ENCODE results near the gene UBL4A.

The UBL4A gene

GRCh38 chrX:154443992-154444754 is 42.2 kb downstream of the UBL4A start, which contains the start of gene FAM50A:
Gene FAM50A, plus strand, starts transcription at chrX:154444141. Its CDS starts 95 bp downstream, at chrX:154444236.
- Mint-ChIP-seq H3K27me3 (ENCODE audit: low read depth) (no peaks in the 10 kb centered on the region), H3K36me3 (ENCODE audit: low read depth) (peaks cover 12% of the 10 kb centered on the region), H3K27ac (peak within 1 kb of the TSS; percentile 31 to 72 (median 42)), H3K4me1 (no peaks in the 10 kb centered on the region), H3K4me3 (peak within 1 kb of the TSS; percentile 79 to 84 (median 82)), H3K9me3 (peaks cover 13% of the 10 kb centered on the region)
- TF ChIP-seq, protein P1, sequence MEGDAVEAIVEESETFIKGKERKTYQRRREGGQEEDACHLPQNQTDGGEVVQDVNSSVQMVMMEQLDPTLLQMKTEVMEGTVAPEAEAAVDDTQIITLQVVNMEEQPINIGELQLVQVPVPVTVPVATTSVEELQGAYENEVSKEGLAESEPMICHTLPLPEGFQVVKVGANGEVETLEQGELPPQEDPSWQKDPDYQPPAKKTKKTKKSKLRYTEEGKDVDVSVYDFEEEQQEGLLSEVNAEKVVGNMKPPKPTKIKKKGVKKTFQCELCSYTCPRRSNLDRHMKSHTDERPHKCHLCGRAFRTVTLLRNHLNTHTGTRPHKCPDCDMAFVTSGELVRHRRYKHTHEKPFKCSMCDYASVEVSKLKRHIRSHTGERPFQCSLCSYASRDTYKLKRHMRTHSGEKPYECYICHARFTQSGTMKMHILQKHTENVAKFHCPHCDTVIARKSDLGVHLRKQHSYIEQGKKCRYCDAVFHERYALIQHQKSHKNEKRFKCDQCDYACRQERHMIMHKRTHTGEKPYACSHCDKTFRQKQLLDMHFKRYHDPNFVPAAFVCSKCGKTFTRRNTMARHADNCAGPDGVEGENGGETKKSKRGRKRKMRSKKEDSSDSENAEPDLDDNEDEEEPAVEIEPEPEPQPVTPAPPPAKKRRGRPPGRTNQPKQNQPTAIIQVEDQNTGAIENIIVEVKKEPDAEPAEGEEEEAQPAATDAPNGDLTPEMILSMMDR (IDR thresholded peaks at IDR 0.05; ENCODE audit: unreplicated experiment in 3 of 3) = no peak

DNA sequence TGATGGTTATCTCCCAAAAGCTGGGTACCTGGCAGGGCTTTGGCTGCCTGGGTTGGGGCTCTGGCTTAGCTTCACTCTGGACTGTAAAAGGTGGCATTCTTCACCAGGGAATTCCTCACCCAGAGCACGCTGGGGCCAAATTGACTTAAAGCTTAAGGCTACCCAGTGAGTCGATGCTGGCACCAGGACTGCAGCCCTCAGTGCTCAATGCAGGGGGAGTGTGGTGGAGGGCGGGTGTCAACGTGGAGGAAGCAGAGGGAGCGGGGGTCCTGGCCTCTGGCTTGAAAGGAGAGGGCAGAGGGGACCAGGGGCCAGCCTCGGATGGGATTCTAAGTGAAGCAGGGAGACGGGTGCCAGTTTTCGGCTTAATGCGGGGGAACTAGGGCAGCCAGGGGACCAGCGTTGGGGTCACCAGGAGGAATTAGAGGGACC is 42.9 kb downstream of the UBL4A start:
- TF ChIP-seq, protein P1 (IDR thresholded peaks at IDR 0.05; ENCODE audit: unreplicated experiment in 3 of 3) = no peak
- H3K27ac Mint-ChIP-seq = peak overlapping the region; percentile 31 to 72 (median 42)
- no peaks in the 10 kb centered on the region for H3K27me3 Mint-ChIP-seq (ENCODE audit: low read depth)
- H3K4me3 Mint-ChIP-seq = peak overlapping the region; percentile 79 to 84 (median 82)
- H3K4me1 Mint-ChIP-seq = no peaks in the 10 kb centered on the region
- H3K36me3 Mint-ChIP-seq (ENCODE audit: low read depth) = peaks cover 15% of the 10 kb centered on the region
- H3K9me3 Mint-ChIP-seq = peaks cover 13% of the 10 kb centered on the region

- H3K4me1 Mint-ChIP-seq = peaks cover 6% of the 10 kb centered on the region
- peak overlapping the region in 2 of 3 experiments; percentile 23 to 50 for H3K4me3 Mint-ChIP-seq
- peaks cover 19% of the 10 kb centered on the region for H3K36me3 Mint-ChIP-seq (ENCODE audit: low read depth)
- peaks cover 17% of the 10 kb centered on the region for H3K9me3 Mint-ChIP-seq
- TF ChIP-seq, protein P1 (IDR thresholded peaks at IDR 0.05; ENCODE audit: unreplicated experiment in 3 of 3) = no peak
- no peak overlapping the region for H3K27ac Mint-ChIP-seq
- no peaks in the 10 kb centered on the region for H3K27me3 Mint-ChIP-seq (ENCODE audit: low read depth)
Observed at GRCh38 chrX:154441984-154442707, 44.3 kb downstream of the UBL4A start.

DNA sequence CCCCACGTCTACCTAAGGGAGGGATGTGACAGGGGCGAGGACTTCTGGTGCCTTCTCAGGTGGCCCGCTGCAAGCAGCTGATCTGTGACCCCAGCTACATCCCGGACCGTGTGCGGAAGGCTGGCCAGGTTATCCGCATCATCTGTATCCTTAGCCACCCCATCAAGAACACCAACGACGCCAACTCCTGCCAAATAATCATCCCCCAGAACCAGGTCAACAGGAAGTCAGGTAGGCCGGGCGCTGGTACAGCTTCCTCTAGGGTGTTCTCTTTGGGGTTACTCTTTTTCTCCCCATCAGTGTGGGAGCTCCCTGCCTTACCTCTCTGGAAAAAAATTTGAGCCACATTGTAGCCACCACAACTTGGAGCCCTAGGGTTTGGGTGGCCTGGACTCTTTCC is 44.9 kb downstream of the UBL4A start:
- H3K4me3 Mint-ChIP-seq = peak overlapping the region; percentile 23 to 50 (median 31)
- no peak overlapping the region for H3K27ac Mint-ChIP-seq
- peaks cover 19% of the 10 kb centered on the region for H3K36me3 Mint-ChIP-seq (ENCODE audit: low read depth)
- H3K27me3 Mint-ChIP-seq (ENCODE audit: low read depth) = no peaks in the 10 kb centered on the region
- H3K9me3 Mint-ChIP-seq = peaks cover 14% of the 10 kb centered on the region
- H3K4me1 Mint-ChIP-seq = peaks cover 6% of the 10 kb centered on the region
- TF ChIP-seq, protein P1 (IDR thresholded peaks at IDR 0.05; ENCODE audit: unreplicated experiment in 3 of 3) = no peak

DNA sequence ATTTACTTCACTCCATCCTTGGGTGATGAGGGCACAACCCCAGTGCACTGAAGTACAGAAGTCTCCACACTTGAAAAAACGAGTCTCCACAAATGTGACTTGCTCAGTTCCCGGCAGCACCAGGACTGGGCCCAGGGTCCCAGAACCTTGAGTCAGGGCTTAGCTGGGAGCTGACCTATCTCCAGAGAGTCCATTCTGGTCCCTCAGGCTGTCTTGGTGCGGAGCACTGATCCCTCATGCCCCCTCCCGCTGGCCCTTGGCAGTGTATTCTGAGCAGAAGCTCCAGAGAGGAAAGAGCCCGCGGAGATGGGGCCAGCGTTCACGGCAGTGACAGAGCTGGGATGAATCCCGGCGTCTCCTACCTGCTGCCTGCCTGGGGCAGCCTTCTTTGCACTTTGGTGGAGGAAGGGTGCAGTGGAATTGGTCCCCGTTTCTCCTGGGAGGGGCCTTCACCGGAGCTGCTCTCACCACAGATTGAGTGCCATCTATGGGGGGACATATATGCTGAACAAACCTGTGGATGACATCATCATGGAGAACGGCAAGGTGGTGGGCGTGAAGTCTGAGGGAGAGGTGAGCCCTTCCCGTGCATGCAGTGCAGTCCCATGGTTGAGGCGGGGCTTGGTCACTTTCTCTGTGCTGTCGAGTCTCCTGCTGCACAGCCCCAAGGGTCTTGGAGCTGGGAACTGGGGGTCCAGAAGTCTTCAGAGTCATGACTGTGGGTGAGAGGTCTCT is 45.6 kb downstream of the UBL4A start:
- H3K4me3 Mint-ChIP-seq = peak overlapping the region; percentile 3 to 30 (median 15)
- peaks cover 19% of the 10 kb centered on the region for H3K36me3 Mint-ChIP-seq (ENCODE audit: low read depth)
- H3K27me3 Mint-ChIP-seq (ENCODE audit: low read depth) = no peaks in the 10 kb centered on the region
- TF ChIP-seq, protein P1 (IDR thresholded peaks at IDR 0.05; ENCODE audit: unreplicated experiment in 3 of 3) = no peak
- H3K9me3 Mint-ChIP-seq = peaks cover 15% of the 10 kb centered on the region
- H3K4me1 Mint-ChIP-seq = peaks cover 11% of the 10 kb centered on the region
- H3K27ac Mint-ChIP-seq = no peak overlapping the region
